GM23338 (cell line): ENCODE results near the gene KRTAP5-10. TPM values are rescaled to one million over a fixed set of nuclear protein-coding genes. Genes with fewer than 3 reads are reported as not detected.
"Not testable (repeated sequence)": the region's sequence is repeated elsewhere in the genome, so short reads cannot be mapped to it uniquely, and the experiment has no call there.

Experiments
- ATAC-seq: fragments of 200-7000 bp; cut with Tn5 transposase; 3 replicates; pipeline ENCODE4 v1.9.1; 2020
- DNase-seq: peaks from one replicate; pipeline ENCODE4 v3.0.0-alpha.2; 2015; ENCODE audit warnings: low spot score
- H2AFZ ChIP-seq: fragments of 200-600 bp; sonication (generic); 2 replicates; pipeline ENCODE4 v1.8.0; 2016; ENCODE audit warnings: antibody characterized with exemption, mild to moderate bottlenecking, moderate library complexity
- H3F3A ChIP-seq: fragments of 200-600 bp; sonication (generic); replicated peaks from 2 replicates; pipeline ENCODE4 v1.8.0; 2017; ENCODE audit warnings: antibody characterized with exemption, mixed run types, low read depth
- H3K27ac ChIP-seq: fragments of 200-600 bp; sonication (generic); 2 replicates; pipeline ENCODE4 v1.6.1; 2016; ENCODE audit warnings: low read depth
- H3K27me3 ChIP-seq: fragments of 200-600 bp; sonication (generic); 2 replicates; pipeline ENCODE4 v1.8.0; 2016; ENCODE audit warnings: mild to moderate bottlenecking, mixed run types, moderate library complexity; ENCODE audit not compliant: insufficient read depth
- H3K36me3 ChIP-seq: fragments of 200-600 bp; sonication (generic); 2 replicates; pipeline ENCODE4 v1.8.0; 2016; ENCODE audit warnings: mild to moderate bottlenecking; ENCODE audit not compliant: insufficient read depth
- H3K4me1 ChIP-seq: fragments of 200-600 bp; sonication (generic); 2 replicates; pipeline ENCODE4 v1.8.0; 2016; ENCODE audit warnings: mild to moderate bottlenecking, moderate library complexity; ENCODE audit not compliant: insufficient read depth
- H3K4me2 ChIP-seq: fragments of 200-600 bp; sonication (generic); 2 replicates; pipeline ENCODE4 v1.7.1; 2017; ENCODE audit warnings: mixed run types
- H3K4me3 ChIP-seq: fragments of 200-600 bp; sonication (generic); 2 replicates; pipeline ENCODE4 v1.6.1; 2016; ENCODE audit warnings: mixed run types
- H3K79me2 ChIP-seq: fragments of 200-600 bp; sonication (generic); replicated peaks from 2 replicates; pipeline ENCODE4 v1.8.0; 2017; ENCODE audit warnings: mild to moderate bottlenecking; ENCODE audit not compliant: insufficient read depth
- H3K9me2 ChIP-seq: fragments of 200-600 bp; sonication (generic); 2 replicates; pipeline ENCODE4 v1.8.0; 2017; ENCODE audit not compliant: insufficient read depth
- H4K20me1 ChIP-seq: fragments of 200-600 bp; sonication (generic); replicated peaks from 2 replicates; pipeline ENCODE4 v1.8.0; 2017; ENCODE audit warnings: mild to moderate bottlenecking; ENCODE audit not compliant: insufficient read depth
- H3K27ac Mint-ChIP-seq: 2 replicates; pipeline ENCODE4 v1.8.0; 2020; ENCODE audit warnings: inconsistent platforms, mild to moderate bottlenecking, moderate library complexity, mixed read lengths
- H3K27me3 Mint-ChIP-seq: 3 replicates; pipeline ENCODE4 v1.8.0; 2022; ENCODE audit warnings: low read depth, mild to moderate bottlenecking, moderate library complexity, mixed read lengths, inconsistent platforms; ENCODE audit not compliant: insufficient read depth, poor library complexity
- H3K36me3 Mint-ChIP-seq: 3 replicates; pipeline ENCODE4 v1.8.0; 2021; ENCODE audit warnings: low read depth, mild to moderate bottlenecking, inconsistent platforms, moderate library complexity, mixed read lengths
- H3K4me1 Mint-ChIP-seq: 3 replicates; pipeline ENCODE4 v1.8.0; 2020; ENCODE audit warnings: mild to moderate bottlenecking, inconsistent platforms, mixed read lengths
- H3K4me3 Mint-ChIP-seq: 3 replicates; pipeline ENCODE4 v1.8.0; 2021; ENCODE audit warnings: moderate library complexity, mild to moderate bottlenecking, inconsistent platforms, mixed read lengths
- H3K9me3 Mint-ChIP-seq: 3 replicates; pipeline ENCODE4 v1.8.0; 2020; ENCODE audit warnings: moderate library complexity, mild to moderate bottlenecking, inconsistent platforms, mixed read lengths
- CREB1 ChIP-seq: fragments of 250-450 bp; sonication (Bioruptor Pico); IDR thresholded peaks from 2 replicates; pipeline ENCODE4 v1.5.0; 2020; ENCODE audit warnings: low read depth, mild to moderate bottlenecking, moderate library complexity
- CTCF ChIP-seq, 2 experiments: fragments of 200-600 bp in 1 of 2; sonication (generic) in 1 of 2; conservative IDR thresholded peaks; 2 replicates each; pipeline versions ENCODE4 v1.5.1 to v1.6.1; 2016 to 2017; ENCODE audit warnings: antibody characterized with exemption in 2 of 2, low read depth in 2 of 2, mild to moderate bottlenecking in 2 of 2, moderate library complexity in 1 of 2
- ETS1 ChIP-seq: IDR thresholded peaks from 2 replicates; pipeline ENCODE4 v1.6.1; 2016; ENCODE audit warnings: antibody characterized with exemption
- EZH2 ChIP-seq: fragments of 200-600 bp; sonication (generic); IDR thresholded peaks from one replicate; pipeline ENCODE4 v1.8.0; 2017; ENCODE audit warnings: antibody characterized with exemption, mild to moderate bottlenecking, low read depth; ENCODE audit not compliant: unreplicated experiment
- EZH2phosphoT487 ChIP-seq: fragments of 200-600 bp; sonication (generic); IDR thresholded peaks from one replicate; pipeline ENCODE4 v1.8.1; 2018; ENCODE audit warnings: antibody characterized with exemption; ENCODE audit not compliant: unreplicated experiment
- JUNB ChIP-seq: IDR thresholded peaks from one replicate; pipeline ENCODE4 v1.6.1; 2016; ENCODE audit warnings: antibody characterized with exemption; ENCODE audit not compliant: unreplicated experiment
- NANOG ChIP-seq: IDR thresholded peaks from 2 replicates; pipeline ENCODE4 v1.6.1; 2016; ENCODE audit warnings: antibody characterized with exemption, borderline replicate concordance
- POLR2AphosphoS5 ChIP-seq: IDR thresholded peaks from 2 replicates; pipeline ENCODE4 v1.6.1; 2016; ENCODE audit warnings: antibody characterized with exemption, low read depth
- STAT1 ChIP-seq: IDR thresholded peaks from one replicate; pipeline ENCODE4 v1.6.1; 2016; ENCODE audit warnings: antibody characterized with exemption; ENCODE audit not compliant: unreplicated experiment
- ZNF114 ChIP-seq: fragments of 250-450 bp; sonication (Bioruptor Pico); IDR thresholded peaks from 2 replicates; pipeline ENCODE4 v1.5.0; 2020; ENCODE audit warnings: mild to moderate bottlenecking, moderate library complexity
- ZNF331 ChIP-seq: fragments of 250-450 bp; sonication (Bioruptor Pico); IDR thresholded peaks from 2 replicates; pipeline ENCODE4 v1.5.0; 2020; ENCODE audit warnings: low read depth, mild to moderate bottlenecking, moderate library complexity
- polyA plus RNA-seq: library from polyadenylated mRNA; unstranded; fragments of >200 nt; fragmentation: Nextera tagmentation; extraction: Ambion mirVana; gene quantifications from 2 replicates; pipeline ENCODE4 v1.2.1, GENCODE V29; 2016
- total RNA-seq: library from RNA; depleted of rRNA; stranded (reverse); fragments of >200 nt; shearing (Covaris generic); gene quantifications from 2 replicates; pipeline ENCODE4 v1.2.3, GENCODE V29; 2014

Gene KRTAP5-10
- total and polyA plus RNA-seq, 2 experiments from 2014 or later, result not detected

- H3F3A ChIP-seq, H4K20me1 ChIP-seq, H3K4me3 ChIP-seq, H3K4me3 Mint-ChIP-seq, H3K4me1 ChIP-seq, H3K79me2 ChIP-seq, H3K36me3 Mint-ChIP-seq, H2AFZ ChIP-seq, H3K27me3 ChIP-seq, H3K4me1 Mint-ChIP-seq, H3K36me3 ChIP-seq, H3K4me2 ChIP-seq, H3K9me3 Mint-ChIP-seq, H3K9me2 ChIP-seq, ATAC-seq, H3K27ac Mint-ChIP-seq, H3K27me3 Mint-ChIP-seq, H3K27ac ChIP-seq, DNase-seq: not testable (repeated sequence)
These were observed 25.4 kb upstream of the KRTAP5-10 start for GRCh38 chr11:71539971-71540370.

- H3K4me3 Mint-ChIP-seq, H3K9me2 ChIP-seq, H4K20me1 ChIP-seq, H3K27me3 Mint-ChIP-seq, H3K27ac ChIP-seq, H3F3A ChIP-seq, H3K27ac Mint-ChIP-seq, ATAC-seq, H2AFZ ChIP-seq, H3K4me2 ChIP-seq, H3K79me2 ChIP-seq, H3K36me3 Mint-ChIP-seq, H3K27me3 ChIP-seq, H3K4me3 ChIP-seq, H3K36me3 ChIP-seq, H3K9me3 Mint-ChIP-seq, DNase-seq: not testable (repeated sequence)
- peaks cover 10% of the 10 kb centered on the region; the same call in 1 of the 2 replicates for H3K4me1 ChIP-seq
- H3K4me1 Mint-ChIP-seq, result peaks cover 12% of the 10 kb centered on the region
These were observed 24.6 kb upstream of the KRTAP5-10 start for GRCh38 chr11:71540521-71541304.

- Mint-ChIP-seq H3K9me3 (peaks cover 18% of the 10 kb centered on the region), H3K36me3 (peaks cover 16% of the 10 kb centered on the region; the same call in 2 of the 3 replicates), H3K4me1 (peaks cover 12% of the 10 kb centered on the region), H3K27me3 (peaks cover 5% of the 10 kb centered on the region), H3K4me3 (no peak overlapping the region), H3K27ac (no peak overlapping the region)
- Histone ChIP-seq H3K4me1 (peaks cover 10% of the 10 kb centered on the region; the same call in 1 of the 2 replicates), H3K4me3 (no peak overlapping the region), H3F3A (no peaks in the 10 kb centered on the region), H3K79me2 (no peaks in the 10 kb centered on the region), H3K27me3 (no peaks in the 10 kb centered on the region), H3K36me3 (no peaks in the 10 kb centered on the region), H3K9me2 (peaks cover 6% of the 10 kb centered on the region; the same call in 1 of the 2 replicates), H2AFZ (no peak overlapping the region), H3K4me2 (no peak overlapping the region), H4K20me1 (no peaks in the 10 kb centered on the region), H3K27ac (no peak overlapping the region)
- no peak for ATAC-seq
- no peak for DNase-seq
- TF ChIP-seq EZH2phosphoT487 (no peak), EZH2 (no peak), ETS1 (no peak), ZNF114 (CRISPR knock-in tag) (no peak), JUNB (no peak), NANOG (no peak), ZNF331 (no peak), STAT1 (no peak), POLR2AphosphoS5 (no peak), CREB1 (CRISPR knock-in tag) (no peak), CTCF (conservative IDR thresholded peaks at IDR 0.05; ENCODE audit: low read depth in 2 of 2) (no peak)
These were observed 23.0 kb upstream of the KRTAP5-10 start for GRCh38 chr11:71542382-71542781.
